GM18909 (cell line): ENCODE measurements around the gene MTG2.

Source experiments
- ATAC-seq: cut with Tn5 transposase; IDR thresholded peaks from one replicate; pipeline ENCODE4 v1.9.1; 2021; ENCODE audit warnings: mild to moderate bottlenecking; ENCODE audit not compliant: unreplicated experiment, poor library complexity

Gene MTG2

GRCh38 chr20:62201173-62202082, 18.6 kb downstream of the MTG2 start:
- ATAC-seq, result no peak

GRCh38 chr20:62202083-62202395, 19.2 kb downstream of the MTG2 start:
- ATAC-seq, result no peak

GRCh38 chr20:62202676-62203377, 20.0 kb downstream of the MTG2 start:
- ATAC-seq, result no peak

GRCh38 chr20:62203378-62204030, 20.7 kb downstream of the MTG2 start:
- no peak for ATAC-seq

GRCh38 chr20:62205618-62206387, 23.0 kb downstream of the MTG2 start:
- ATAC-seq, result no peak

- no peak for ATAC-seq
Observed at GRCh38 chr20:62206388-62206775, 23.6 kb downstream of the MTG2 start.

GRCh38 chr20:62208061-62208794, 25.4 kb downstream of the MTG2 start:
- ATAC-seq, result no peak

- no peak for ATAC-seq
Observed at GRCh38 chr20:62208795-62209755, 26.2 kb downstream of the MTG2 start.

GRCh38 chr20:62209850-62210495, 27.1 kb downstream of the MTG2 start:
- ATAC-seq, result no peak

GRCh38 chr20:62210496-62210855, 27.6 kb downstream of the MTG2 start:
- no peak for ATAC-seq

- ATAC-seq, result no peak
Observed at GRCh38 chr20:62211216-62211615, 28.4 kb downstream of the MTG2 start.

- ATAC-seq, result no peak
Observed at GRCh38 chr20:62211769-62212288, 29.0 kb downstream of the MTG2 start.

- ATAC-seq, result no peak
Observed at GRCh38 chr20:62212299-62212698, 29.5 kb downstream of the MTG2 start.

GRCh38 chr20:62214067-62214466, 31.2 kb downstream of the MTG2 start:
- ATAC-seq, result no peak

- no peak for ATAC-seq
Observed at GRCh38 chr20:62215020-62215990, 32.5 kb downstream of the MTG2 start.

GRCh38 chr20:62215991-62216635, 33.3 kb downstream of the MTG2 start:
- ATAC-seq, result no peak
